Muscle layer of colon (tissue), 2 donors: ENCODE data around the gene CDS2.

ENCODE experiments used
- H3K27ac ChIP-seq: one replicate; pipeline ENCODE4 v1.7.0; 2013; ENCODE audit warnings: low read depth, mild to moderate bottlenecking, low read length, moderate library complexity
- H3K27me3 ChIP-seq, 2 donors: one replicate each; pipeline ENCODE4 v1.7.0; 2013; ENCODE audit warnings: low read length in 2 of 2, mild to moderate bottlenecking in 2 of 2; ENCODE audit not compliant: insufficient read depth in 2 of 2, control insufficient read depth in 1 of 2
- H3K36me3 ChIP-seq: one replicate; pipeline ENCODE4 v1.7.0; 2013; ENCODE audit warnings: mild to moderate bottlenecking, low read length; ENCODE audit not compliant: insufficient read depth
- H3K4me1 ChIP-seq: one replicate; pipeline ENCODE4 v1.7.0; 2013; ENCODE audit warnings: mild to moderate bottlenecking, low read length; ENCODE audit not compliant: insufficient read depth
- H3K4me3 ChIP-seq, 2 donors: one replicate each; pipeline ENCODE4 v1.7.0; 2013; ENCODE audit warnings: low read length in 2 of 2, low read depth in 1 of 2, mild to moderate bottlenecking in 1 of 2, moderate library complexity in 1 of 2
- H3K9ac ChIP-seq: one replicate; pipeline ENCODE4 v1.7.0; 2013; ENCODE audit warnings: low read length
- H3K9me3 ChIP-seq: one replicate; pipeline ENCODE4 v1.7.0; 2013; ENCODE audit warnings: mild to moderate bottlenecking, low read length
- donor health status: abdominal sarcoma.
- donor health status: Adenocarcinoma of cecum.

CDS2 gene

DNA sequence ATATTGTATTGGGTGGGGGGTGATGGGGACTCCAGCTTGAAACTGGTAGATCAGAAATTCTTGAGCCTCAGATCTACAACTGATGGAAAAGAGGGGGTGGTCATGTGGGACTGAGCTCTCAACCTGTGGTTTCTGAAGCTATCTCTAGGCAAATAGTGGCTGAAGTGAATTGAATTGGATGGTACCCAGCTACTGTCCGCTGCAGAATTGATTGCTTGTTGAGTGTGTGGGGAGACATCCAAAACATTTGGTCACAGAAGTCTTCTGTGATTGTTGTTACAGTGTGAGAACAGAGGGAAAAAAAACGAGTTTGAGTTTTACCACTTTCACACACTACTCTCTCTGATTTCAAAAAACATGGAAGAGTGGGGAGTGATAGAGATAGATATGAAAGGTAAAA lies 14.8 kb downstream of the CDS2 start:
- Histone ChIP-seq H3K27me3 (no peaks in the 10 kb centered on the region), H3K36me3 (no peaks in the 10 kb centered on the region), H3K4me1 (peaks cover 36% of the 10 kb centered on the region), H3K9me3 (no peaks in the 10 kb centered on the region), H3K9ac (no peak overlapping the region), H3K27ac (no peak overlapping the region), H3K4me3 (no peak overlapping the region)

GRCh38 chr20:5143851-5144250 lies 17.0 kb downstream of the CDS2 start:
- Histone ChIP-seq H3K4me3 (no peak overlapping the region), H3K27me3 (no peaks in the 10 kb centered on the region), H3K4me1 (peaks cover 54% of the 10 kb centered on the region), H3K27ac (no peak overlapping the region), H3K9ac (no peak overlapping the region), H3K9me3 (no peaks in the 10 kb centered on the region), H3K36me3 (no peaks in the 10 kb centered on the region)

DNA sequence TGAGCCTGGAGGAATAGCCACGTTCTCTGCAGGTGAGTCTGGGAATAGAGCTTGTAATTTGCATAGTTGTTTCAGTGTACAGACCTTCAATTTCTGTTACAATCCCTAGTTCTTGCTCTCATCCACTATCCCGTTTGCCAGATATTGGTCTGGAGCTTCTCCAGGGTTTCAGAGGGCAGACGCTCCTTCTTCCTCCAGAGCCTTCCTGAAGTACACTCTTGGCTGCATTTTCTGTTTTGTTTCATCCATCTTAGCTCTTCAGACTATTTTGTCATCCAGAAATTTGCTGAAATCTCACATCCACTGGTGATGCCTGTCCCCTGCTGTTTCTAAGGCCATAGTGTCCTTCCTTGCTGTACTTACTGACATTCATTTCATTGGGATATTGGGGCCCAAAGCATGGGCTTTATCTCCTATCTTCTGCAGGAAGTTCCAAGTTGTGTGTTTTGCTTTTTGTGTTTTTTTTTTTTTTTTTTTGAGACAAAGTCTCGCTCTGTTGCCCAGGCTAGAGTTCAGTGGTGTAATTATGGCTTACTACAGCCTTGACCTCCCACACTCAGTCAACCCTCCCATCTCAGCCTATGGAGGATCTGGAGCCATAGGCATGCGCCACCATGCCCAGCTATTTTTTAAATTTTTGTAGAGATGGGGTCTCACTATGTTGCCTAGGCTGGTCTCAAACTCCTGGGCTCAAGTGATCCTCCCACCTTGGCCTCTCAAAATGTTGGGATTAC lies 18.7 kb downstream of the CDS2 start:
- peaks cover 56% of the 10 kb centered on the region for H3K4me1 ChIP-seq

GRCh38 chr20:5146099-5146668 lies 19.4 kb downstream of the CDS2 start:
- no peak overlapping the region for H3K9ac ChIP-seq
- no peaks in the 10 kb centered on the region for H3K9me3 ChIP-seq
- no peak overlapping the region for H3K27ac ChIP-seq
- H3K27me3 ChIP-seq = no peaks in the 10 kb centered on the region
- no peaks in the 10 kb centered on the region for H3K36me3 ChIP-seq
- H3K4me3 ChIP-seq = no peak overlapping the region
- H3K4me1 ChIP-seq = peaks cover 54% of the 10 kb centered on the region

More for the DNA sequence above, 18.7 kb downstream of the CDS2 start:
- Histone ChIP-seq H3K36me3 (no peaks in the 10 kb centered on the region), H3K9me3 (no peaks in the 10 kb centered on the region), H3K4me3 (no peak overlapping the region), H3K27ac (no peak overlapping the region), H3K27me3 (no peaks in the 10 kb centered on the region), H3K9ac (no peak overlapping the region)

GRCh38 chr20:5146871-5147592 lies 20.2 kb downstream of the CDS2 start:
- H3K27me3 ChIP-seq = no peaks in the 10 kb centered on the region
- H3K27ac ChIP-seq = no peak overlapping the region
- H3K4me1 ChIP-seq = peaks cover 46% of the 10 kb centered on the region
- H3K9me3 ChIP-seq = no peaks in the 10 kb centered on the region
- H3K4me3 ChIP-seq = no peak overlapping the region
- H3K9ac ChIP-seq = no peak overlapping the region
- H3K36me3 ChIP-seq = no peaks in the 10 kb centered on the region

DNA sequence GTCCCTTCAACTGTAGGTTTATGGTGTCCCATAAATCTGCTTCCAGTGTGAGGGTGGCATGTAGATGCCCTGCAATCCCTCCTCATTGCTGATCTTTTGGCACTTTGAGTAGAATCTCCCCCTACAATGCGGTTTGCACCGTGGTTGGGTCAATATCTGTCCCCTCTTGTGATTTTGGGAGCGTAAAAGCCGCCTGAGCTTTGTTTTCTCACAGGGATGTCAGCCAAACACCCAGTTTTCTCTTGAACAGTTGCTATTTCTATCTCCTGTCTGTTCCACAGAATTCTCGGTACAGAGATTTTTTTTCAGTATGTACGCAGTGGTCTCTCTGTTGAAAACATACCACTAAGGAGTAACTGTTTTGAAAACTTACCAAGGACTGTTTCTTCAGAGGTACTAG lies 21.8 kb downstream of the CDS2 start:
- no peak overlapping the region for H3K9ac ChIP-seq
- no peak overlapping the region for H3K27ac ChIP-seq
- no peaks in the 10 kb centered on the region for H3K36me3 ChIP-seq
- H3K4me1 ChIP-seq = peaks cover 49% of the 10 kb centered on the region
- H3K9me3 ChIP-seq = no peaks in the 10 kb centered on the region
- H3K27me3 ChIP-seq = no peaks in the 10 kb centered on the region
- no peak overlapping the region for H3K4me3 ChIP-seq

GRCh38 chr20:5149892-5150225 lies 23.1 kb downstream of the CDS2 start:
- H3K9ac ChIP-seq = no peak overlapping the region

GRCh38 chr20:5150226-5151076 lies 23.6 kb downstream of the CDS2 start:
- no peaks in the 10 kb centered on the region for H3K9me3 ChIP-seq
- H3K36me3 ChIP-seq = no peaks in the 10 kb centered on the region
- H3K9ac ChIP-seq = no peak overlapping the region
- H3K4me3 ChIP-seq = no peak overlapping the region
- H3K27ac ChIP-seq = no peak overlapping the region
- peaks cover 54% of the 10 kb centered on the region for H3K4me1 ChIP-seq
- H3K27me3 ChIP-seq = no peaks in the 10 kb centered on the region

More at GRCh38 chr20:5149892-5150225, 23.1 kb downstream of the CDS2 start:
- no peak overlapping the region for H3K4me3 ChIP-seq
- no peak overlapping the region for H3K27ac ChIP-seq
- H3K9me3 ChIP-seq = no peaks in the 10 kb centered on the region
- H3K27me3 ChIP-seq = no peaks in the 10 kb centered on the region
- H3K4me1 ChIP-seq = peaks cover 56% of the 10 kb centered on the region
- no peaks in the 10 kb centered on the region for H3K36me3 ChIP-seq

DNA sequence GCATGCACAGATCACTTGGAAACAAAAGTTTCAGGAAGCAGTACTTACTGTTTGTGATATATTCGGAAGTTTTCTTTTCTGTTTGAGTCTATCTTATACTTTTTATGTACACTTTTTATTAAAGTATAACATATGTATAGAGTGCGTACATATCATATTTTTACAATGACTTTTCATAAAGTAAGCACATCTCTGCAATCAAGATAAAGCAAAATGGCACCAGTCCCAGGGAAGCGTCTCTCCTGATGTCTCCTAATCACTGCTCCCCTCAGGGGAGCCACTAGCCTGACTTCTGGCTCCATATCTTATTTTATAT lies 26.3 kb downstream of the CDS2 start:
- Histone ChIP-seq H3K27ac (no peak overlapping the region), H3K36me3 (no peaks in the 10 kb centered on the region), H3K9me3 (no peaks in the 10 kb centered on the region), H3K4me1 (peaks cover 39% of the 10 kb centered on the region), H3K4me3 (no peak overlapping the region), H3K27me3 (no peaks in the 10 kb centered on the region), H3K9ac (no peak overlapping the region)

DNA sequence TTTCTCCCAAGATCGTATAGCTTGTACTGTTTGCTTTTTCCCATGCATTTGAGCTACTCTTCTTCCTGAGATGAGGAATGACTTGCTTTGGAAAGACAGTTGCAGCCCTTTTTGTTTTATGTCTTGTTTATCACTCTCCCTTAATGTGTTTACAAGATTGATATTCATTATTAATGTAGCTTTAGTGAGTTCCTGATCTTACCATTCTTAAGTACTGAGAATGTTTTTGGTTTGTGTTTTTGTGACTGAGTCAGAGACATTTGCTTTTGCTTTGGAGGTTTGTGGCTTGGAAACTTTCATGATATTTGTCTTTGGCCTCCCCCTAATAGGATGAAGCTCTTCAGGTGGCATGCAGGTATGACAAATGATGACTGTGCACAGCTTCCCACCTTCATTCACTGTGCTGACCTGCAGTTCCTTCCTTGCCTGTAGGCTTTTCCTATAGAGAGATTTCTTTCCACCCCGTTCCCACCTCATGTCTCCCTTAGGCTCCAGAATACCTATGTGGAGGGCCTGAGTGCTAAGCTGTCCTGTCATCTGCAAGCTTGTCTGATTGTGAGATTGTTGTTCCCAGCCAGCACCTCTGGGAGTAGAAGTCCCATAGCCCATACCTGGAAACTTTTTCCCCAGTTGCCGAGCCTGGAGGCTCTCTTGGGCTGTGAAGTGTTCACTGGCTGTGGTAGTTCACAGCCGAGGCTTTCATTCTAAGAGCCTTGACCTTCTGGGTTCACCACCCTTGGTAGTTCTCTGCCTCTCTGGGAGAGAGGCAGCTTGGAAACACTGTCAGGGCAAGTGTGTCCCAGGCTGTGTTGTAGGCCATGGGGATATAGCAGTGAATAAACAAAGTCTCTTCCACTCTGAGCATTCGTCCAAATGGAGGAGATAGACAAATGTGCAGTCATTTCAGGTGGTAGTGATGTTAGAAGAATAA lies 27.1 kb downstream of the CDS2 start:
- Histone ChIP-seq H3K27ac (no peak overlapping the region), H3K36me3 (no peaks in the 10 kb centered on the region), H3K27me3 (no peaks in the 10 kb centered on the region), H3K9ac (no peak overlapping the region), H3K9me3 (no peaks in the 10 kb centered on the region), H3K4me1 (peaks cover 34% of the 10 kb centered on the region), H3K4me3 (no peak overlapping the region)
